ENCODE measurements around the gene USP17L10. TPM values are rescaled to one million over a fixed set of nuclear protein-coding genes. Genes with fewer than 3 reads are reported as not detected.
"Not testable (repeated sequence)": the region's sequence is repeated elsewhere in the genome, so short reads cannot be mapped to it uniquely, and the experiment has no call there.

Gene USP17L10, protein sequence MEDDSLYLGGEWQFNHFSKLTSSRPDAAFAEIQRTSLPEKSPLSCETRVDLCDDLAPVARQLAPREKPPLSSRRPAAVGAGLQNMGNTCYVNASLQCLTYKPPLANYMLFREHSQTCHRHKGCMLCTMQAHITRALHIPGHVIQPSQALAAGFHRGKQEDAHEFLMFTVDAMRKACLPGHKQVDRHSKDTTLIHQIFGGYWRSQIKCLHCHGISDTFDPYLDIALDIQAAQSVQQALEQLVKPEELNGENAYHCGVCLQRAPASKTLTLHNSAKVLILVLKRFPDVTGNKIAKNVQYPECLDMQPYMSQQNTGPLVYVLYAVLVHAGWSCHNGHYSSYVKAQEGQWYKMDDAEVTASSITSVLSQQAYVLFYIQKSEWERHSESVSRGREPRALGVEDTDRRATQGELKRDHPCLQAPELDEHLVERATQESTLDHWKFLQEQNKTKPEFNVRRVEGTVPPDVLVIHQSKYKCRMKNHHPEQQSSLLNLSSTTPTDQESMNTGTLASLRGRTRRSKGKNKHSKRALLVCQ
- not detected for total RNA-seq

DNA sequence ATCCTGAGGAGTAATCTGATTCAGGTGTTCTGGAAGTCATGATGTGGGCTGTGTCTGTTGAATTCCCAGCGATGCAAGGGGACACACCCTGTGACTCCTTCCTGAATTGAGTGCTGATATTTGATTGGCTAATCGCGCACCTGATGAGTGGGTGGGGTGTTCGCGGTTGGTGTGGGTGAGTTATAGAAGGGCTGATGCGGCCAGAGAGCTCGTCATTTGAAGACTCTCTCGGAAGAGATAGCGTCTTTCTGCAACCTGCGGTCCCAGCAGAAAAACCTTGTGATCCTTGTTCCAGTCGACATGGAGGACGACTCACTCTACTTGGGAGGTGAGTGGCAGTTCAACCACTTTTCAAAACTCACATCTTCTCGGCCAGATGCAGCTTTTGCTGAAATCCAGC is at the start of gene USP17L10:
Gene USP17L10 (plus strand): TSS at position 301 of the 400 bp plus-strand sequence. CDS start 0 bp downstream, at position 301.
- H3K4me1 Mint-ChIP-seq (ENCODE audit: low read depth in 2 of 2); ATAC-seq; H3K27ac Mint-ChIP-seq; H3K36me3 Mint-ChIP-seq; H3K4me3 Mint-ChIP-seq; H3K27me3 Mint-ChIP-seq; DNase-seq (ENCODE audit: low spot score); H3K9me3 Mint-ChIP-seq: not testable (repeated sequence)

DNA sequence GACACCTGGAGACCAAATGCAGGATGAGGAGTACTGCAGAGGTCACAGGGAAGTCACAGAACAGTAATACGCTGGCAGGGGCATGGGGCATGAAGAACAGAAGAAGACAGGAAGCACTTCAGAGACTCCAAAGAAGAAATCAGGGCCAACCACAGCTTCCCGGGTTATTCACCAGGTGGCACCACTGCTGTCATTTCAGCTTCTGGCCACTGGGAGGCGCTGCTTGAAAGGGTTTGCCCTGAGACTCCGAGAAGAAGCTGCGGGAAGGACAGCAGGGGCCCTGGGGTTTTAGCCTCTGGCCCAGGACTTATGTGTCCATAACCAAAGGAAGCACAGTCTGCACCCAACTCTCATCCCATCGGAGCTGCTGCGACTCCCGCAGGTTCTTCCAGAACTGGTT is 44.5 kb upstream of the USP17L10 start:
- H3K4me3 Mint-ChIP-seq; ATAC-seq; H3K27me3 Mint-ChIP-seq; H3K9me3 Mint-ChIP-seq; H3K27ac Mint-ChIP-seq; H3K36me3 Mint-ChIP-seq; H3K4me1 Mint-ChIP-seq (ENCODE audit: low read depth in 2 of 2); DNase-seq (ENCODE audit: low spot score): not testable (repeated sequence)

DNA sequence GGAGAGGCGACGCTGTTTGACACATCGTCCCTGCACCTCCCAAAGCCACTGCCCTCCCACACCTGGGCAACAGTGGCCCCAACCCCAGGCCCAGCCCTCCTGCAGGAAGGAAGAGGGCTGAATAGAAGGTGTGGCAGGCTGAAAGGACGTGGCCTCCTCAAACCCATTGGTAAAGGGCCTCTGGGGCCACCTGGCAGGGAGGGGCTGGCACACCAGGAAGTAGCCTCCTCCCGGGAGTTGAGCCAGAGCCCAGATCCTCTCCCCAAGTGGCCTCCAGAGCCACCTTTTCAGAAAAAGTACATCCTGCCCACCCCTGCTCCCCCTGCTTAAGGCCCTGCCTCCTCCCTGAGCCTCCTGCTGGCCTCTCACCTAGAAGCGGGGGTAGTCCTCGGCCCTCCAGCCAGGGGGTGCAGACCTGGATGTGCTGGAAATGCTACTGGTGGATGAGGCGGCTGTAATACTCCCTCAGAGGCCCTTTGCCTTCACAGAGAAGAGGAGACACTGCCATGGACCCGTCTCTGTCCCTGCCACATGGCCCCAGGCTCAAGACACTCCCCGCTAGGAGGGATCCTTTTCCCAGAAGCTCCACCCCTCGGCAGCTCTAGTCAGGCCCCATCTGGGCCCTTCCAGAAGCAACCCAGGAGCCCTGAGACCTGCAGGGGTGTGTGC is 40.5 kb upstream of the USP17L10 start, which contains the start of gene FAM90A26:
Gene FAM90A26 (plus strand): TSS at position 619 of the 669 bp plus-strand sequence. CDS start 2,764 bp downstream, outside the sequence.
- not testable (repeated sequence) for H3K36me3 Mint-ChIP-seq; H3K27ac Mint-ChIP-seq; DNase-seq (ENCODE audit: low spot score)

DNA sequence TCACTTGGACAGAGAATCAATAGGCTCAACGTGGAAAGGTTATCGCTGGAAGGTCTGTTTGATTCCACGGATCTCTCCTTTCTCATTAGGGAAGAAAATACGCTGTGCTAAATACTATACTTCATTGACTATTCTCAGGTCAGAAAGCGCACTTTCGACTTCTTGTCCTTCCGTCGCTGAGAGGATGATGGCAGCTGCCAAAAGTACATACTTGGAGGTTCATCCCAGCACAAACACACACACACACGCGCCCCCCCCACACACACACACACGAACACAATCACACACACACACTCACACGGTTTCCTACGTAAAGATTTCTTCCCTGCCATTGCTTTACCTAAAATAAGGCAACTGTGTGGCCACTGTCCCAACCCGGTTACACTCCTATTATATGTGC is 4.2 kb downstream of the USP17L10 start:
- not testable (repeated sequence) for H3K4me1 Mint-ChIP-seq (ENCODE audit: low read depth in 2 of 2); H3K27ac Mint-ChIP-seq; H3K4me3 Mint-ChIP-seq; ATAC-seq; H3K36me3 Mint-ChIP-seq; H3K27me3 Mint-ChIP-seq; DNase-seq (ENCODE audit: low spot score); H3K9me3 Mint-ChIP-seq

More for the DNA sequence above, 40.5 kb upstream of the USP17L10 start, which contains the start of gene FAM90A26:
- H3K9me3 Mint-ChIP-seq; H3K4me3 Mint-ChIP-seq; H3K4me1 Mint-ChIP-seq (ENCODE audit: low read depth in 2 of 2); ATAC-seq; H3K27me3 Mint-ChIP-seq: not testable (repeated sequence)

DNA sequence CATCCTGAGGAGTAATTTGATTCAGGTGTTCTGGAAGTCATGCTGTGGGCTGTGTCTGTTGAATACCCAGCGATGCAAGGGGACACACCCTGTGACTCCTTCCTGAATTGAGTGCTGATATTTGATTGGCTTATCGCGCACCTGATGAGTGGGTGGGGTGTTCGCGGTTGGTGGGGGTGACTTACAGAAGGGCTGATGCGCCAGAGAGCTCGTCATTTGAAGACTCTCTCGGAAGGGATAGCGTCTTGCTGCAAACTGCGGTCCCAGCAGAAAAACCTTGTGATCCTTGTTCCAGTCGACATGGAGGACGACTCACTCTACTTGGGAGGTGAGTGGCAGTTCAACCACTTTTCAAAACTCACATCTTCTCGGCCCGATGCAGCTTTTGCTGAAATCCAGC is 4.6 kb downstream of the USP17L10 start, which contains the start of gene USP17L11:
Gene USP17L11 (plus strand): TSS at position 301 of the 400 bp plus-strand sequence. CDS start 0 bp downstream, at position 301.
- H3K9me3 Mint-ChIP-seq; ATAC-seq; H3K27me3 Mint-ChIP-seq; H3K27ac Mint-ChIP-seq; H3K4me3 Mint-ChIP-seq; DNase-seq (ENCODE audit: low spot score); H3K4me1 Mint-ChIP-seq (ENCODE audit: low read depth in 2 of 2); H3K36me3 Mint-ChIP-seq: not testable (repeated sequence)

DNA sequence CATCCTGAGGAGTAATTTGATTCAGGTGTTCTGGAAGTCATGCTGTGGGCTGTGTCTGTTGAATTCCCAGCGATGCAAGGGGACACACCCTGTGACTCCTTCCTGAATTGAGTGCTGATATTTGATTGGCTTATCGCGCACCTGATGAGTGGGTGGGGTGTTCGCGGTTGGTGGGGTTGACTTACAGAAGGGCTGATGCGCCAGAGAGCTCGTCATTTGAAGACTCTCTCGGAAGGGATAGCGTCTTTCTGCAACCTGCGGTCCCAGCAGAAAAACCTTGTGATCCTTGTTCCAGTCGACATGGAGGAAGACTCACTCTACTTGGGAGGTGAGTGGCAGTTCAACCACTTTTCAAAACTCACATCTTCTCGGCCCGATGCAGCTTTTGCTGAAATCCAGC is 9.4 kb downstream of the USP17L10 start, which contains the start of gene USP17L12:
Gene USP17L12 (plus strand): TSS at position 301 of the 400 bp plus-strand sequence. CDS start 0 bp downstream, at position 301.
- not testable (repeated sequence) for H3K4me3 Mint-ChIP-seq; H3K27me3 Mint-ChIP-seq; H3K36me3 Mint-ChIP-seq; H3K9me3 Mint-ChIP-seq; H3K27ac Mint-ChIP-seq; H3K4me1 Mint-ChIP-seq (ENCODE audit: low read depth in 2 of 2); ATAC-seq; DNase-seq (ENCODE audit: low spot score)

DNA sequence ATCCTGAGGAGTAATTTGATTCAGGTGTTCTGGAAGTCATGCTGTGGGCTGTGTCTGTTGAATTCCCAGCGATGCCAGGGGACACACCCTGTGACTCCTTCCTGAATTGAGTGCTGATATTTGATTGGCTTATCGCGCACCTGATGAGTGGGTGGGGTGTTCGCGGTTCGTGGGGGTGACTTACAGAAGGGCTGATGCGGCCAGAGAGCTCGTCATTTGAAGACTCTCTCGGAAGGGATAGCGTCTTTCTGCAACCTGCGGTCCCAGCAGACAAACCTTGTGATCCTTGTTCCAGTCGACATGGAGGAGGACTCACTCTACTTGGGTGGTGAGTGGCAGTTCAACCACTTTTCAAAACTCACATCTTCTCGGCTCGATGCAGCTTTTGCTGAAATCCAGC is 14.1 kb downstream of the USP17L10 start, which contains the start of gene USP17L13:
Gene USP17L13 (plus strand): TSS at position 301 of the 400 bp plus-strand sequence. CDS start 0 bp downstream, at position 301.
- not testable (repeated sequence) for H3K4me3 Mint-ChIP-seq; H3K27ac Mint-ChIP-seq; H3K4me1 Mint-ChIP-seq (ENCODE audit: low read depth in 2 of 2); H3K27me3 Mint-ChIP-seq; ATAC-seq; H3K36me3 Mint-ChIP-seq; H3K9me3 Mint-ChIP-seq; DNase-seq (ENCODE audit: low spot score)

DNA sequence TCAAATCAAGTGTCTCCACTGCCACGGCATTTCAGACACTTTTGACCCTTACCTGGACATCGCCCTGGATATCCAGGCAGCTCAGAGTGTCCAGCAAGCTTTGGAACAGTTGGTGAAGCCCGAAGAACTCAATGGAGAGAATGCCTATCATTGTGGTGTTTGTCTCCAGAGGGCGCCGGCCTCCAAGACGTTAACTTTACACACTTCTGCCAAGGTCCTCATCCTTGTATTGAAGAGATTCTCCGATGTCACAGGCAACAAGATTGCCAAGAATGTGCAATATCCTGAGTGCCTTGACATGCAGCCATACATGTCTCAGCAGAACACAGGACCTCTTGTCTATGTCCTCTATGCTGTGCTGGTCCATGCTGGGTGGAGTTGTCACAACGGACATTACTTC is 19.8 kb downstream of the USP17L10 start:
- not testable (repeated sequence) for H3K36me3 Mint-ChIP-seq; ATAC-seq; H3K4me1 Mint-ChIP-seq (ENCODE audit: low read depth in 2 of 2); H3K4me3 Mint-ChIP-seq; H3K27me3 Mint-ChIP-seq; H3K27ac Mint-ChIP-seq; H3K9me3 Mint-ChIP-seq; DNase-seq (ENCODE audit: low spot score)

DNA sequence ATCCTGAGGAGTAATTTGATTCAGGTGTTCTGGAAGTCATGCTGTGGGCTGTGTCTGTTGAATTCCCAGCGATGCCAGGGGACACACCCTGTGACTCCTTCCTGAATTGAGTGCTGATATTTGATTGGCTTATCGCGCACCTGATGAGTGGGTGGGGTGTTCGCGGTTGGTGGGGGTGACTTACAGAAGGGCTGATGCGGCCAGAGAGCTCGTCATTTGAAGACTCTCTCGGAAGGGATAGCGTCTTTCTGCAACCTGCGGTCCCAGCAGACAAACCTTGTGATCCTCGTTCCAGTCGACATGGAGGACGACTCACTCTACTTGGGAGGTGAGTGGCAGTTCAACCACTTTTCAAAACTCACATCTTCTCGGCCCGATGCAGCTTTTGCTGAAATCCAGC is 23.6 kb downstream of the USP17L10 start, which contains the start of gene USP17L15:
Gene USP17L15 (plus strand): TSS at position 301 of the 400 bp plus-strand sequence. CDS start 0 bp downstream, at position 301.
- ATAC-seq; H3K36me3 Mint-ChIP-seq; H3K9me3 Mint-ChIP-seq; H3K4me3 Mint-ChIP-seq; H3K27me3 Mint-ChIP-seq; H3K4me1 Mint-ChIP-seq (ENCODE audit: low read depth in 2 of 2); DNase-seq (ENCODE audit: low spot score); H3K27ac Mint-ChIP-seq: not testable (repeated sequence)

DNA sequence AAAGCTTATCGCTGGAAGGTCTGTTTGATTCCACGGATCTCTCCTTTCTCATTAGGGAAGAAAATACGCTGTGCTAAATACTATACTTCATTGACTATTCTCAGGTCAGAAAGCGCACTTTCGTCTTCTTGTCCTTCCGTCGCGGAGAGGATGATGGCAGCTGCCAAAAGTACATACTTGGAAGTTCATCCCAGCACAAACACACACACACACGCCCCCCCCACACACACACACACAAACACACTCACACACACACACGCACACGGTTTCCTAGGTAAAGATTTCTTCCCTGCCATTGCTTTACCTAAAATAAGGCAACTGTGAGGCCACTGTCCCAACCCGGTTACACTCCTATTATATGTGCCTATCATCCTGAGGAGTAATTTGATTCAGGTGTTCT is 28.0 kb downstream of the USP17L10 start:
- not testable (repeated sequence) for H3K27ac Mint-ChIP-seq; H3K36me3 Mint-ChIP-seq; H3K4me1 Mint-ChIP-seq (ENCODE audit: low read depth in 2 of 2); H3K27me3 Mint-ChIP-seq; ATAC-seq; H3K9me3 Mint-ChIP-seq; H3K4me3 Mint-ChIP-seq
- peak; percentile 31 for DNase-seq (ENCODE audit: low spot score)

DNA sequence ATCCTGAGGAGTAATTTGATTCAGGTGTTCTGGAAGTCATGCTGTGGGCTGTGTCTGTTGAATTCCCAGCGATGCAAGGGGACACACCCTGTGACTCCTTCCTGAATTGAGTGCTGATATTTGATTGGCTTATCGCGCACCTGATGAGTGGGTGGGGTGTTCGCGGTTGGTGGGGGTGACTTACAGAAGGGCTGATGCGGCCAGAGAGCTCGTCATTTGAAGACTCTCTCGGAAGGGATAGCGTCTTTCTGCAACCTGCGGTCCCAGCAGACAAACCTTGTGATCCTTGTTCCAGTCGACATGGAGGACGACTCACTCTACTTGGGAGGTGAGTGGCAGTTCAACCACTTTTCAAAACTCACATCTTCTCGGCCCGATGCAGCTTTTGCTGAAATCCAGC is 33.1 kb downstream of the USP17L10 start, which contains the start of gene USP17L17:
Gene USP17L17 (plus strand): TSS at position 301 of the 400 bp plus-strand sequence. CDS start 0 bp downstream, at position 301.
- H3K27me3 Mint-ChIP-seq; H3K27ac Mint-ChIP-seq; H3K9me3 Mint-ChIP-seq; H3K36me3 Mint-ChIP-seq; H3K4me1 Mint-ChIP-seq (ENCODE audit: low read depth in 2 of 2); DNase-seq (ENCODE audit: low spot score); H3K4me3 Mint-ChIP-seq; ATAC-seq: not testable (repeated sequence)

DNA sequence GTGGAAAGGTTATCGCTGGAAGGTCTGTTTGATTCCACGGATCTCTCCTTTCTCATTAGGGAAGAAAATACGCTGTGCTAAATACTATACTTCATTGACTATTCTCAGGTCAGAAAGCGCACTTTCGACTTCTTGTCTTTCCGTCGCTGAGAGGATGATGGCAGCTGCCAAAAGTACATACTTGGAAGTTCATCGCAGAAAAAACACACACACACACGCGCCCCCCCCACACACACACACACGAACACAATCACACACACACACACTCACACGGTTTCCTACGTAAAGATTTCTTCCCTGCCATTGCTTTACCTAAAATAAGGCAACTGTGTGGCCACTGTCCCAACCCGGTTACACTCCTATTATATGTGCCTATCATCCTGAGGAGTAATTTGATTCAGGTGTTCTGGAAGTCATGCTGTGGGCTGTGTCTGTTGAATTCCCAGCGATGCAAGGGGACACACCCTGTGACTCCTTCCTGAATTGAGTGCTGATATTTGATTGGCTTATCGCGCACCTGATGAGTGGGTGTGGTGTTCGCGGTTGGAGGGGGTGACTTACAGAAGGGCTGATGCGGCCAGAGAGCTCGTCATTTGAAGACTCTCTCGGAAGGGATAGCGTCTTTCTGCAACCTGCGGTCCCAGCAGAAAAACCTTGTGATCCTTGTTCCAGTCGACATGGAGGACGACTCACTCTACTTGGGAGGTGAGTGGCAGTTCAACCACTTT is 37.7 kb downstream of the USP17L10 start, which contains the start of gene USP17L18:
Gene USP17L18 (plus strand): TSS at position 678 of the 728 bp plus-strand sequence. CDS start 0 bp downstream, at position 678.
- not testable (repeated sequence) for H3K4me3 Mint-ChIP-seq; H3K9me3 Mint-ChIP-seq; H3K27me3 Mint-ChIP-seq; H3K27ac Mint-ChIP-seq; H3K36me3 Mint-ChIP-seq; ATAC-seq; H3K4me1 Mint-ChIP-seq (ENCODE audit: low read depth in 2 of 2)
- DNase-seq (ENCODE audit: low spot score) = peak; percentile 44

DNA sequence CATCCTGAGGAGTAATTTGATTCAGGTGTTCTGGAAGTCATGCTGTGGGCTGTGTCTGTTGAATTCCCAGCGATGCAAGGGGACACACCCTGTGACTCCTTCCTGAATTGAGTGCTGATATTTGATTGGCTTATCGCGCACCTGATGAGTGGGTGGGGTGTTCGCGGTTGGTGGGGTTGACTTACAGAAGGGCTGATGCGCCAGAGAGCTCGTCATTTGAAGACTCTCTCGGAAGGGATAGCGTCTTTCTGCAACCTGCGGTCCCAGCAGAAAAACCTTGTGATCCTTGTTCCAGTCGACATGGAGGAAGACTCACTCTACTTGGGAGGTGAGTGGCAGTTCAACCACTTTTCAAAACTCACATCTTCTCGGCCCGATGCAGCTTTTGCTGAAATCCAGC is 42.6 kb downstream of the USP17L10 start, which contains the start of gene USP17L19:
Gene USP17L19 (plus strand): TSS at position 301 of the 400 bp plus-strand sequence. CDS start 0 bp downstream, at position 301.
- H3K9me3 Mint-ChIP-seq; H3K36me3 Mint-ChIP-seq; H3K27me3 Mint-ChIP-seq; H3K4me3 Mint-ChIP-seq; H3K27ac Mint-ChIP-seq; H3K4me1 Mint-ChIP-seq (ENCODE audit: low read depth in 2 of 2); DNase-seq (ENCODE audit: low spot score); ATAC-seq: not testable (repeated sequence)

All from natural killer cell treated with Interleukin-12 subunit alpha and Interleukin-12 subunit beta and Interleukin-15 and Interleukin-18, amount 100 ng/mL, for 72 hours (primary cell).